Adipocyte (in vitro differentiated cells): ENCODE measurements around the gene SERTAD4.
A peak's percentile ranks its signal among the peaks of the same experiment; 100 is the strongest.

Experiments
- DNase-seq: peaks from one replicate; pipeline ENCODE4 v3.0.0-alpha.2; 2015; ENCODE audit warnings: low read depth
- H3K27me3 ChIP-seq: replicated peaks from 2 replicates; pipeline ENCODE4 v1.7.0; 2013; ENCODE audit warnings: mild to moderate bottlenecking, low read length, moderate library complexity; ENCODE audit not compliant: control insufficient read depth, insufficient read depth
- H3K36me3 ChIP-seq: 2 replicates; pipeline ENCODE4 v1.7.0; 2013; ENCODE audit warnings: low read length, mild to moderate bottlenecking, moderate library complexity; ENCODE audit not compliant: control insufficient read depth, insufficient read depth, severe bottlenecking
- H3K4me1 ChIP-seq: 2 replicates; pipeline ENCODE4 v1.7.0; 2013; ENCODE audit warnings: mild to moderate bottlenecking, low read length, moderate library complexity; ENCODE audit not compliant: control insufficient read depth, insufficient read depth
- H3K4me3 ChIP-seq: 2 replicates; pipeline ENCODE4 v1.7.0; 2013; ENCODE audit warnings: mild to moderate bottlenecking, low read length, moderate library complexity
- H3K9ac ChIP-seq: 2 replicates; pipeline ENCODE4 v1.7.0; 2013; ENCODE audit warnings: mild to moderate bottlenecking, low read length, moderate library complexity
- H3K9me3 ChIP-seq: 2 replicates; pipeline ENCODE4 v1.7.0; 2013; ENCODE audit warnings: mild to moderate bottlenecking, low read length, moderate library complexity; ENCODE audit not compliant: control insufficient read depth

SERTAD4 gene

GRCh38 chr1:210246447-210246846, 13.9 kb downstream of the SERTAD4 start:
- Histone ChIP-seq H3K9ac (no peak overlapping the region), H3K36me3 (no peaks in the 10 kb centered on the region), H3K4me3 (no peak overlapping the region), H3K4me1 (peaks cover 18% of the 10 kb centered on the region), H3K27me3 (peaks cover 11% of the 10 kb centered on the region), H3K9me3 (no peaks in the 10 kb centered on the region)
- peak; percentile 20 for DNase-seq

GRCh38 chr1:210248341-210248740, 15.7 kb downstream of the SERTAD4 start:
- no peak for DNase-seq
- no peak overlapping the region for H3K9ac ChIP-seq

GRCh38 chr1:210250665-210250997, 18.0 kb downstream of the SERTAD4 start:
- peaks cover 6% of the 10 kb centered on the region for H3K4me1 ChIP-seq
- H3K9ac ChIP-seq, result no peak overlapping the region
- H3K9me3 ChIP-seq, result no peaks in the 10 kb centered on the region
- DNase-seq, result peak; percentile 18
- no peak overlapping the region for H3K4me3 ChIP-seq
- H3K36me3 ChIP-seq, result no peaks in the 10 kb centered on the region
- peaks cover 32% of the 10 kb centered on the region for H3K27me3 ChIP-seq

More at GRCh38 chr1:210248341-210248740, 15.7 kb downstream of the SERTAD4 start:
- peaks cover 18% of the 10 kb centered on the region for H3K27me3 ChIP-seq
- peaks cover 22% of the 10 kb centered on the region for H3K4me1 ChIP-seq
- no peak overlapping the region for H3K4me3 ChIP-seq
- H3K9me3 ChIP-seq, result no peaks in the 10 kb centered on the region
- no peaks in the 10 kb centered on the region for H3K36me3 ChIP-seq

- H3K9me3 ChIP-seq, result no peaks in the 10 kb centered on the region
- peaks cover 3% of the 10 kb centered on the region for H3K4me1 ChIP-seq
- H3K27me3 ChIP-seq, result peaks cover 32% of the 10 kb centered on the region
- DNase-seq, result peak; percentile 67
- no peaks in the 10 kb centered on the region for H3K36me3 ChIP-seq
- H3K4me3 ChIP-seq, result peak overlapping the region; percentile 76
- H3K9ac ChIP-seq, result peak overlapping the region; percentile 48
These were observed 18.5 kb downstream of the SERTAD4 start for GRCh38 chr1:210250998-210251679.

- no peak for DNase-seq
- H3K36me3 ChIP-seq, result no peaks in the 10 kb centered on the region
- H3K4me1 ChIP-seq, result peaks cover 3% of the 10 kb centered on the region
- no peaks in the 10 kb centered on the region for H3K9me3 ChIP-seq
- peak overlapping the region; percentile 76 for H3K4me3 ChIP-seq
- H3K9ac ChIP-seq, result peak overlapping the region; percentile 48
- H3K27me3 ChIP-seq, result peaks cover 32% of the 10 kb centered on the region
These were observed 19.3 kb downstream of the SERTAD4 start for GRCh38 chr1:210251680-210252490.

DNA sequence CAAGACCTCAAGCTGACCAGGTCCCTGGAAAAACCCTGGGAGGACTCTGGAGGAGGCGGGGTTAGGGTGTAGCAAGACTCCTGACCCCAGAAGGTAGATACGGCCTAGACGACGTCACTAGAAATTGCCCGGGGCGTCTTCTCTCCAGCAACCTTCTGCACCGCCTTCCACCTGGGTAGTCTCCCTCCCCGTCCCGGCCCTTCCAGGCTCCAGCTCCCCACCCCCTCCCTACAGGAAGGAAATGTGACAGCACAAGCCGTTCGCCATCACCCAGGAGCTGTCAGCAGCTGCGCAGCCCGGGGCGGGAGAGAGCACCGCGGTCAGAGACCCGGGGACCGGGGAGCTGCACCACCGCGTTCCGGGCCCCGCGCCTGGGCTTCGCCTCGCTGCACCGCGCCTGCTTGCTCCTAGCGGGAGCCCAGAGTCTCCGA, 20.0 kb downstream of the SERTAD4 start:
- Histone ChIP-seq H3K27me3 (peaks cover 32% of the 10 kb centered on the region), H3K9ac (no peak overlapping the region), H3K36me3 (no peaks in the 10 kb centered on the region), H3K9me3 (no peaks in the 10 kb centered on the region), H3K4me1 (peaks cover 3% of the 10 kb centered on the region), H3K4me3 (no peak overlapping the region)
- no peak for DNase-seq

DNA sequence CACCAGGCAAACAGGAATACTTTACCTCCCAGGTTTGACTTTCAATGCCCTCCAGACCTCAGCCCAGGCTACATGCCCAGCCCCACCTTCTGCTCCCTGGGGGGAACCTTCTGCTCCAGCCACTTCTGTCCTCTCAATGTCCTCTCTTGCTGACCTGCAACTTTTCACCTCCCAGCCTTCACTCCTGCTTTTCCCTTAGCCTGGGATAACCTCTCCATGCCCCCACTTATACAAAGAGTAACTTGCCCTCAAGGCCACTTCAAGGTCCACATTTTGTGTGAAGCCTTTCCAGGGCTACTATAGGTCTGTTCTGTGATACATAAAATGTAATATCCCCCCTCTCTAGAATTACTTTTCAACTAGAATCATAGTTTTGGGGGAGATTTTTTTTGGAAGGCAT, 21.7 kb downstream of the SERTAD4 start:
- no peaks in the 10 kb centered on the region for H3K9me3 ChIP-seq
- H3K4me1 ChIP-seq, result peaks cover 13% of the 10 kb centered on the region
- H3K9ac ChIP-seq, result no peak overlapping the region
- H3K4me3 ChIP-seq, result no peak overlapping the region
- H3K27me3 ChIP-seq, result peaks cover 32% of the 10 kb centered on the region
- no peak for DNase-seq
- no peaks in the 10 kb centered on the region for H3K36me3 ChIP-seq

- peak; percentile 12 for DNase-seq
- peaks cover 30% of the 10 kb centered on the region for H3K4me1 ChIP-seq
- H3K9ac ChIP-seq, result no peak overlapping the region
- peaks cover 18% of the 10 kb centered on the region for H3K27me3 ChIP-seq
- no peaks in the 10 kb centered on the region for H3K9me3 ChIP-seq
- H3K36me3 ChIP-seq, result no peaks in the 10 kb centered on the region
- H3K4me3 ChIP-seq, result no peak overlapping the region
These were observed 25.3 kb downstream of the SERTAD4 start for GRCh38 chr1:210257698-210258529.

DNA sequence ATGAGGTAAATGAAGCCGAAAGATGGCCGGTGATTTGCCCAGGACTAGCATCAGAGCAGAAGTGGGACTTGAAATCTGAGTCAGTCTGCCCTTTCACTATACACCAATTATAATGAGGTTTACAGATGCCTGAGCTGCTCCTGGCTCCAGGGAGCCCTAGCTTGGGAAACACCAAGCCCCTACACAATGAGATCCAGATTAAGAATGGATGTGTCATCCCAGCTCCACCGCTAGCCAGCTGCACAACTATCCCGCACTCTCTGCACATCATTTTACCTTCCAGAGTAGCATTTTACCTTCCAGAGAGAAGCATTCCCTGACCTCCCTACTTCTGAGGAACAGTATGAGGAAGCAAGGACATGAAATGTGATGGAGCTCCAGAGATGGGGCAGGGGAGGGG, 27.0 kb downstream of the SERTAD4 start:
- H3K4me3 ChIP-seq, result no peak overlapping the region
- peak; percentile 88 for DNase-seq
- H3K36me3 ChIP-seq, result no peaks in the 10 kb centered on the region
- H3K4me1 ChIP-seq, result peaks cover 45% of the 10 kb centered on the region
- no peak overlapping the region for H3K9ac ChIP-seq
- H3K9me3 ChIP-seq, result no peaks in the 10 kb centered on the region
- H3K27me3 ChIP-seq, result peaks cover 6% of the 10 kb centered on the region

DNA sequence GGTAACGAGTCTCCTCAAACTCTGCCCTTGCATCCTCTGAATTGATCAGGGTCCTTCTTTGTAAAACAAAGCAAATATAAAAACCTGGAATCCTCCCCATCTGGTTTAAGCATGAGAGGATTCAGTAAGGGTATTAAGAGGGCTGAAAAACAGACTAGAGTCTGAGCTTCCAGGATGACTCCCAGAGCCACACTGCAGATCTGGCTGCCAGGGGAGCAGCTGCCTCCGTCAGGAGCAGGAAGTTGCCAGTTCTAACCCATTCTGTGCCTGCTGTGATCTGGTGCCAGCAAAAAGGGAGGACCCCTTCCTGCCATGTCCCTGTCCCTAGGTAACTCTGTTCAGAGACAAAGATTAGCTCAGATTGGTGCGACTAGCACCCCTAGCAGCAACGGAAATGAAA, 27.5 kb downstream of the SERTAD4 start:
- H3K4me3 ChIP-seq, result no peak overlapping the region
- no peak overlapping the region for H3K9ac ChIP-seq
- no peaks in the 10 kb centered on the region for H3K36me3 ChIP-seq
- H3K9me3 ChIP-seq, result no peaks in the 10 kb centered on the region
- H3K27me3 ChIP-seq, result peaks cover under 1% of the 10 kb centered on the region
- H3K4me1 ChIP-seq, result peaks cover 47% of the 10 kb centered on the region
- DNase-seq, result no peak
